ENCODE data around the gene SLC4A4.

The SLC4A4 gene

GRCh38 chr4:71417150-71417549 is 78.3 kb downstream of the SLC4A4 start:
- no peak for DNase-seq

- DNase-seq, result no peak
These were observed 87.7 kb downstream of the SLC4A4 start for GRCh38 chr4:71426381-71427042.

- no peak for DNase-seq
These were observed 90.3 kb downstream of the SLC4A4 start for GRCh38 chr4:71429106-71429505.

GRCh38 chr4:71429962-71430361 is 91.1 kb downstream of the SLC4A4 start:
- DNase-seq, result no peak

GRCh38 chr4:71430609-71431008 is 91.8 kb downstream of the SLC4A4 start:
- DNase-seq, result no peak

GRCh38 chr4:71440612-71441011 is 101.8 kb downstream of the SLC4A4 start:
- DNase-seq, result no peak

GRCh38 chr4:71441186-71442169 is 102.7 kb downstream of the SLC4A4 start:
- no peak for DNase-seq

GRCh38 chr4:71442336-71442735 is 103.5 kb downstream of the SLC4A4 start:
- DNase-seq, result no peak

GRCh38 chr4:71444395-71444794 is 105.6 kb downstream of the SLC4A4 start:
- no peak for DNase-seq

- peak; percentile 5 for DNase-seq
These were observed 107.0 kb downstream of the SLC4A4 start for GRCh38 chr4:71445811-71446210.

- DNase-seq, result no peak
These were observed 107.8 kb downstream of the SLC4A4 start for GRCh38 chr4:71446479-71447081.

- DNase-seq, result no peak
These were observed 110.2 kb downstream of the SLC4A4 start for GRCh38 chr4:71449040-71449439.

GRCh38 chr4:71449878-71450277 is 111.1 kb downstream of the SLC4A4 start:
- no peak for DNase-seq

- peak; percentile 31 for DNase-seq
These were observed 114.7 kb downstream of the SLC4A4 start for GRCh38 chr4:71453531-71453930.

- no peak for DNase-seq
These were observed 118.0 kb downstream of the SLC4A4 start for GRCh38 chr4:71456841-71457240.

- no peak for DNase-seq
These were observed 121.6 kb downstream of the SLC4A4 start for GRCh38 chr4:71460371-71460770.

- DNase-seq, result no peak
These were observed 122.6 kb downstream of the SLC4A4 start for GRCh38 chr4:71461422-71461821.

- DNase-seq, result no peak
These were observed 128.0 kb downstream of the SLC4A4 start for GRCh38 chr4:71466775-71467174.

GRCh38 chr4:71468116-71468710 is 129.4 kb downstream of the SLC4A4 start:
- DNase-seq, result no peak

GRCh38 chr4:71469541-71469940 is 130.7 kb downstream of the SLC4A4 start:
- DNase-seq, result no peak

- DNase-seq, result no peak
These were observed 131.7 kb downstream of the SLC4A4 start for GRCh38 chr4:71470524-71470923.

- DNase-seq, result no peak
These were observed 134.1 kb downstream of the SLC4A4 start for GRCh38 chr4:71472946-71473345.

- DNase-seq, result no peak
These were observed 134.9 kb downstream of the SLC4A4 start for GRCh38 chr4:71473541-71474240.
